ENCODE measurements around the gene GUK1. TPM values are rescaled to one million over a fixed set of nuclear protein-coding genes. Genes with fewer than 3 reads are reported as not detected.

The GUK1 gene
- total and polyA plus RNA-seq, 2 of the 4 experiments (the other 2 are of a cell fraction) = 465 to 548 TPM

DNA sequence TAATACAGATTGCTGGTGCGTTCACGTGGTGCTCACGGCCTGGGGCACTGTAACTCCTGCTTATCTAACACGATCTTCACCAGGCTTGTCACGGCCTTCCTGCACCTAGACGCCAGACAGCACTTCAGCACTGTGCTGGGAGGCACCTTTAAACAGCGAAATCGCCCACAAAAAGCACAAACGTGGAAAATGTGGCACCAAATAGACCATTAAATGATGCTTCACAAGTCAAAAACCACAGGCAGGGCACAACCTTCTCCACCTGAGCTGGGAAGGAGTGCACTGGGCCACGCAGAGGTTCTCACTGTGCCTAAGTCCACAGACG lies 45.5 kb downstream of the GUK1 start:
- Histone ChIP-seq H2AK5ac (ENCODE audit: low read depth, low read length) (no peak overlapping the region), H3K36me3 (ENCODE audit: control insufficient read depth, insufficient read depth, low read length) (no peaks in the 10 kb centered on the region), H3K9ac (ENCODE audit: low read depth, low read length) (no peak overlapping the region), H4K20me1 (ENCODE audit: insufficient read depth, low read length) (no peaks in the 10 kb centered on the region), H3K27ac (ENCODE audit: insufficient read depth, low read length) (no peak overlapping the region), H3K56ac (ENCODE audit: extremely low read depth, insufficient read depth, low read length) (no peak overlapping the region), H2AK9ac (replicated peaks; ENCODE audit: low read depth, low read length, poor library complexity) (no peak overlapping the region), H3K4me1 (ENCODE audit: control insufficient read depth, insufficient read depth, low read length) (no peaks in the 10 kb centered on the region), H2BK120ac (ENCODE audit: low read depth, low read length) (no peak overlapping the region), H2AFZ (replicated peaks; ENCODE audit: low read length, poor library complexity) (no peak overlapping the region), H3K4ac (ENCODE audit: low read depth, low read length) (no peak overlapping the region), H3K4me3 (ENCODE audit: insufficient read depth, low read depth, low read length) (no peak overlapping the region), H3K9me3 (ENCODE audit: control insufficient read depth, insufficient read depth, low read length) (0 out of 2 replicates have a peak, but pooled peaks cover 2% of the 10 kb centered on the region), H3K9me1 (ENCODE audit: insufficient read depth, low read length) (peaks cover 8% of the 10 kb centered on the region), H3K14ac (replicated peaks; ENCODE audit: low read depth, low read length) (no peak overlapping the region), H4K8ac (ENCODE audit: low read depth in 2 of 2, low read length in 2 of 2) (no peak overlapping the region), H3K27me3 (ENCODE audit: control insufficient read depth, insufficient read depth, low read length) (no peaks in the 10 kb centered on the region), H4K5ac (ENCODE audit: low read depth, low read length) (no peak overlapping the region), H2BK5ac (ENCODE audit: low read depth, low read length, poor library complexity, severe bottlenecking) (no peak overlapping the region), H2BK20ac (ENCODE audit: low read depth, low read length) (no peak overlapping the region), H2BK15ac (ENCODE audit: low read depth, low read length) (no peak overlapping the region), H3K23ac (ENCODE audit: low read depth, low read length) (no peak overlapping the region), H4K91ac (ENCODE audit: insufficient read depth, low read depth, low read length) (no peak overlapping the region), H3K79me1 (ENCODE audit: low read depth in 1 of 2, low read length in 2 of 2) (peaks cover 0 to under 1% of the 10 kb centered on the region in 2 experiments; a peak in 2 of 4 replicates), H3K4me2 (ENCODE audit: low read depth, low read length) (no peak overlapping the region), H3K18ac (ENCODE audit: low read depth, low read length) (no peak overlapping the region)
- in situ Hi-C loops (cut with MboI; ENCODE audit: low sequenced_read_pairs) = no loop called here
- ATAC-seq (ENCODE audit: low read depth) (no peak), DNase-seq (no peak)
- no CpG with 5 or more reads among the region's 11 CpGs for WGBS, 2 experiments (ENCODE audit: extremely low coverage in 2 of 2, insufficient read length in 1 of 2)
- dilution Hi-C loops (cut with HindIII; ENCODE audit: low sequenced_read_pairs, unreplicated experiment) = no loop called here
- ChIA-PET CTCF (no interaction called here), POLR2A (ENCODE audit: unreplicated experiment) (no interaction called here)
- intact Hi-C loops (cut with micrococcal nuclease) = no loop called here
- no peak for TF ChIP-seq FOS (IDR thresholded peaks at IDR 0.05; ENCODE audit: low read depth, low read length)
- no peak for TF ChIP-seq CHD1 (IDR thresholded peaks at IDR 0.05; ENCODE audit: low read depth, low read length)
- no peak for TF ChIP-seq MAFK (IDR thresholded peaks at IDR 0.05; ENCODE audit: low read depth, low read length)
- TF ChIP-seq MXI1 (IDR thresholded peaks at IDR 0.05; ENCODE audit: borderline replicate concordance, low read depth, low read length) = no peak
- no peak for TF ChIP-seq CEBPB (IDR thresholded peaks at IDR 0.05; ENCODE audit: low read depth, low read length)
- TF ChIP-seq SMC3 (IDR thresholded peaks at IDR 0.05; ENCODE audit: low read depth, low read length) = no peak
- TF ChIP-seq, protein P1, sequence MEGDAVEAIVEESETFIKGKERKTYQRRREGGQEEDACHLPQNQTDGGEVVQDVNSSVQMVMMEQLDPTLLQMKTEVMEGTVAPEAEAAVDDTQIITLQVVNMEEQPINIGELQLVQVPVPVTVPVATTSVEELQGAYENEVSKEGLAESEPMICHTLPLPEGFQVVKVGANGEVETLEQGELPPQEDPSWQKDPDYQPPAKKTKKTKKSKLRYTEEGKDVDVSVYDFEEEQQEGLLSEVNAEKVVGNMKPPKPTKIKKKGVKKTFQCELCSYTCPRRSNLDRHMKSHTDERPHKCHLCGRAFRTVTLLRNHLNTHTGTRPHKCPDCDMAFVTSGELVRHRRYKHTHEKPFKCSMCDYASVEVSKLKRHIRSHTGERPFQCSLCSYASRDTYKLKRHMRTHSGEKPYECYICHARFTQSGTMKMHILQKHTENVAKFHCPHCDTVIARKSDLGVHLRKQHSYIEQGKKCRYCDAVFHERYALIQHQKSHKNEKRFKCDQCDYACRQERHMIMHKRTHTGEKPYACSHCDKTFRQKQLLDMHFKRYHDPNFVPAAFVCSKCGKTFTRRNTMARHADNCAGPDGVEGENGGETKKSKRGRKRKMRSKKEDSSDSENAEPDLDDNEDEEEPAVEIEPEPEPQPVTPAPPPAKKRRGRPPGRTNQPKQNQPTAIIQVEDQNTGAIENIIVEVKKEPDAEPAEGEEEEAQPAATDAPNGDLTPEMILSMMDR (conservative IDR thresholded peaks at IDR 0.05; ENCODE audit: low read depth, low read length) = no peak
- TF ChIP-seq, protein P2, sequence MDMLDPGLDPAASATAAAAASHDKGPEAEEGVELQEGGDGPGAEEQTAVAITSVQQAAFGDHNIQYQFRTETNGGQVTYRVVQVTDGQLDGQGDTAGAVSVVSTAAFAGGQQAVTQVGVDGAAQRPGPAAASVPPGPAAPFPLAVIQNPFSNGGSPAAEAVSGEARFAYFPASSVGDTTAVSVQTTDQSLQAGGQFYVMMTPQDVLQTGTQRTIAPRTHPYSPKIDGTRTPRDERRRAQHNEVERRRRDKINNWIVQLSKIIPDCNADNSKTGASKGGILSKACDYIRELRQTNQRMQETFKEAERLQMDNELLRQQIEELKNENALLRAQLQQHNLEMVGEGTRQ (IDR thresholded peaks at IDR 0.05; ENCODE audit: low read depth, low read length) = no peak
- no peak for TF ChIP-seq NFE2L2 (IDR thresholded peaks at IDR 0.05; ENCODE audit: low read depth, low read length)
- no peak for TF ChIP-seq BHLHE40 (IDR thresholded peaks at IDR 0.05; ENCODE audit: low read depth, low read length)
- TF ChIP-seq, protein P3, sequence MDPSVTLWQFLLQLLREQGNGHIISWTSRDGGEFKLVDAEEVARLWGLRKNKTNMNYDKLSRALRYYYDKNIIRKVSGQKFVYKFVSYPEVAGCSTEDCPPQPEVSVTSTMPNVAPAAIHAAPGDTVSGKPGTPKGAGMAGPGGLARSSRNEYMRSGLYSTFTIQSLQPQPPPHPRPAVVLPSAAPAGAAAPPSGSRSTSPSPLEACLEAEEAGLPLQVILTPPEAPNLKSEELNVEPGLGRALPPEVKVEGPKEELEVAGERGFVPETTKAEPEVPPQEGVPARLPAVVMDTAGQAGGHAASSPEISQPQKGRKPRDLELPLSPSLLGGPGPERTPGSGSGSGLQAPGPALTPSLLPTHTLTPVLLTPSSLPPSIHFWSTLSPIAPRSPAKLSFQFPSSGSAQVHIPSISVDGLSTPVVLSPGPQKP (IDR thresholded peaks at IDR 0.05; ENCODE audit: borderline replicate concordance, low read depth, low read length) = no peak
- no peak for TF ChIP-seq RFX5 (IDR thresholded peaks at IDR 0.05; ENCODE audit: low read depth, low read length)
- no peak for TF ChIP-seq POLR2A (IDR thresholded peaks at IDR 0.05; ENCODE audit: low read depth, low read length)
- no peak for TF ChIP-seq MAZ (IDR thresholded peaks at IDR 0.05; ENCODE audit: borderline replicate concordance, low read depth, low read length)
- BruUV-seq (replicated peaks) = no TSS peak
